K562 (cell line): Measurements from ENCODE around the gene MYO18B. TPM values are rescaled to one million over a fixed set of nuclear protein-coding genes. Genes with fewer than 3 reads are reported as not detected.

Experiments used
- ATAC-seq: fragments of 200-7000 bp; cut with Tn5 transposase; 3 replicates; pipeline ENCODE4 v1.9.1; 2020; ENCODE audit warnings: moderate library complexity
- BruUV-seq: library from RNA; stranded (reverse); fragments of 400-500 nt; replicated peaks from 2 replicates; lab custom pipeline; 2021; lab: Mats Ljungman, UMichigan
- CTCF ChIA-PET: fragments of 300-600 bp; formaldehyde crosslinking; extraction: SDS; loops from one replicate; lab custom pipeline; 2021; ENCODE audit warnings: low intra/inter-chr PET ratio; lab: Yijun Ruan, JAX
- POLR2A ChIA-PET: fragments of 300-600, 350-650 bp; sonication (Branson Sonifier 250); formaldehyde crosslinking; extraction: SDS; loops from one replicate; lab custom pipeline; 2021; ENCODE audit warnings: antibody characterized with exemption, inconsistent platforms; lab: Yijun Ruan, JAX
- DNase-seq, 4 experiments: peaks; one replicate each; pipeline versions ENCODE4 v3.0.0 to v3.0.0-alpha.2; 2011 to 2018; ENCODE audit warnings: low spot score in 3 of 4, mixed read lengths in 3 of 4; ENCODE audit errors: extremely low read depth in 1 of 4
- FAIRE-seq: peaks from 2 replicates; lab custom pipeline; 2011; peaks lifted over from hg19 to GRCh38; lab: Jason Lieb, UNC
- H2AFZ ChIP-seq: 2 replicates; pipeline ENCODE4 v1.6.0; 2011; ENCODE audit warnings: low read depth, low read length, control low read depth, inconsistent platforms
- H3K27ac ChIP-seq: fragments of 200-600 bp; 3 replicates; pipeline ENCODE4 v1.8.0; 2011; ENCODE audit warnings: low read depth, mild to moderate bottlenecking, control low read depth, inconsistent platforms, low read length, moderate library complexity, mixed read lengths; ENCODE audit errors: extremely low read depth
- H3K27me3 ChIP-seq, 2 experiments: fragments of 300-600 bp in 1 of 2; 2 replicates in 1 of 2; 3 replicates in 1 of 2; pipeline versions ENCODE4 v1.6.0 to v1.8.0; 2011; ENCODE audit warnings: inconsistent platforms in 2 of 2, low read length in 2 of 2, mild to moderate bottlenecking in 1 of 2, mixed read lengths in 1 of 2, moderate library complexity in 1 of 2; ENCODE audit not compliant: control insufficient read depth in 2 of 2, insufficient read depth in 2 of 2
- H3K36me3 ChIP-seq: fragments of 300-600 bp; 3 replicates; pipeline ENCODE4 v1.8.0; 2011; ENCODE audit warnings: mild to moderate bottlenecking, low read length, inconsistent platforms; ENCODE audit not compliant: control insufficient read depth, insufficient read depth
- H3K4me1 ChIP-seq, 2 experiments: fragments of 200-600 bp in 1 of 2; replicated peaks in 1 of 2; 2 replicates in 1 of 2; 3 replicates in 1 of 2; pipeline versions ENCODE4 v1.5.1 to v1.8.0; 2011; ENCODE audit warnings: inconsistent platforms in 2 of 2, low read length in 2 of 2, mild to moderate bottlenecking in 1 of 2, mixed read lengths in 1 of 2, moderate library complexity in 1 of 2; ENCODE audit not compliant: control insufficient read depth in 2 of 2, insufficient read depth in 2 of 2
- H3K4me2 ChIP-seq: 2 replicates; pipeline ENCODE4 v1.6.1; 2011; ENCODE audit warnings: low read length, control low read depth, inconsistent platforms, mixed read lengths; ENCODE audit not compliant: insufficient read depth
- H3K4me3 ChIP-seq: fragments of 200-600 bp; sonication (generic), shearing (Covaris generic); 2 replicates; pipeline ENCODE4 v1.5.1; 2016; ENCODE audit warnings: control low read depth, inconsistent platforms
- H3K79me2 ChIP-seq: fragments of 200-600 bp; 3 replicates; pipeline ENCODE4 v1.8.0; 2011; ENCODE audit warnings: low read length, inconsistent platforms; ENCODE audit not compliant: control insufficient read depth, insufficient read depth
- H3K9ac ChIP-seq, 2 experiments: 2 replicates each; pipeline versions ENCODE4 v1.6.0 to v1.6.1; 2011; ENCODE audit warnings: low read depth in 2 of 2, low read length in 2 of 2, control low read depth in 1 of 2, inconsistent platforms in 1 of 2, mild to moderate bottlenecking in 1 of 2, mixed read lengths in 1 of 2; ENCODE audit not compliant: insufficient read depth in 1 of 2
- H3K9me1 ChIP-seq: one replicate; pipeline ENCODE4 v1.6.0; 2011; ENCODE audit warnings: inconsistent platforms, mild to moderate bottlenecking, low read length, moderate library complexity; ENCODE audit not compliant: control insufficient read depth, insufficient read depth
- H3K9me3 ChIP-seq: replicated peaks from 2 replicates; pipeline ENCODE4 v1.5.1; 2011; ENCODE audit warnings: low read depth, low read length, inconsistent platforms; ENCODE audit not compliant: control insufficient read depth, insufficient read depth
- H4K20me1 ChIP-seq: replicated peaks from 2 replicates; pipeline ENCODE4 v1.6.1; 2011; ENCODE audit warnings: low read length, inconsistent platforms, mixed read lengths; ENCODE audit not compliant: control insufficient read depth, insufficient read depth
- CEBPZ ChIP-seq: fragments of 150-350 bp; IDR thresholded peaks from 2 replicates; pipeline ENCODE4 v1.6.1; 2014; ENCODE audit warnings: low read depth, mild to moderate bottlenecking, low read length, borderline replicate concordance
- CUX1 ChIP-seq: fragments of 200-800 bp; sonication (Bioruptor generic); IDR thresholded peaks from 2 replicates; pipeline ENCODE4 v1.6.1; 2016; ENCODE audit warnings: missing genetic modification characterization, missing compliant biosample characterization
- FOXK2 ChIP-seq, 2 experiments: fragments of 450-650 bp; IDR thresholded peaks in 1 of 2; conservative IDR thresholded peaks in 1 of 2; 2 replicates each; pipeline ENCODE4 v1.6.1; 2016; ENCODE audit warnings: low read depth in 2 of 2, mild to moderate bottlenecking in 1 of 2
- FOXM1 ChIP-seq, 2 experiments: fragments of 450-650 bp in 1 of 2; sonication (generic) in 1 of 2; formaldehyde crosslinking in 1 of 2; IDR thresholded peaks; 2 replicates each; pipeline versions ENCODE4 v1.6.1 to v1.9.0; 2017 to 2022; ENCODE audit warnings: low read depth in 2 of 2, mild to moderate bottlenecking in 2 of 2, missing genetic modification reagents in 1 of 2, moderate library complexity in 1 of 2
- GATAD2A ChIP-seq: fragments of 450-650 bp; IDR thresholded peaks from 2 replicates; pipeline ENCODE4 v1.6.1; 2017
- TEAD2 ChIP-seq: fragments of 450-650 bp; IDR thresholded peaks from 2 replicates; pipeline ENCODE4 v1.6.1; 2016; ENCODE audit warnings: missing genetic modification characterization, control low read depth, missing compliant biosample characterization
- TRIM28 ChIP-seq: fragments of 450-650 bp; IDR thresholded peaks from 2 replicates; pipeline ENCODE4 v1.6.1; 2017
- ZNF224 ChIP-seq: sonication (generic); formaldehyde crosslinking; IDR thresholded peaks from 2 replicates; pipeline ENCODE4 v1.8.0; 2022; ENCODE audit warnings: mild to moderate bottlenecking, missing genetic modification reagents
- ZNF354B ChIP-seq: fragments of 250-450 bp; sonication (Bioruptor Pico); IDR thresholded peaks from 2 replicates; pipeline ENCODE4 v1.4.0; 2020
- ZNF561 ChIP-seq: fragments of 450-650 bp; formaldehyde crosslinking; conservative IDR thresholded peaks from 2 replicates; pipeline ENCODE4 v1.4.0; 2020; ENCODE audit warnings: mild to moderate bottlenecking, moderate library complexity
- WGBS: fragments of 100-300 bp; shearing (Covaris generic); methylation state at CpG from one replicate; pipeline ENCODE4 v1.1.6; 2016; ENCODE audit warnings: low coverage, mixed read lengths; ENCODE audit not compliant: insufficient coverage; ENCODE audit errors: missing lambda C conversion rate; 5-methylcytosine and 5-hydroxymethylcytosine counted together
- in situ Hi-C: fragments of 300-500 bp; cut with MboI; formaldehyde crosslinking; loops from 4 replicates; pipeline ENCODE4 v1.15.0; 2018; ENCODE audit warnings: inconsistent platforms, mixed read lengths
- intact Hi-C: fragments of 100-400 bp; cut with micrococcal nuclease; formaldehyde crosslinking; loops from 2 replicates; pipeline ENCODE4 v1.14.2; 2022
- polyA plus RNA-seq, 8 experiments: library from polyadenylated mRNA; depleted of rRNA in 4 of 8; stranded (reverse) in 5 of 8; unstranded in 3 of 8; fragments of >200 nt; fragmentation: Nextera tagmentation in 2 of 8; fragmentation: Illumina TruSeq in 1 of 8; extraction: Ambion mirVana in 2 of 8; extraction: Trizol in 1 of 8; gene quantifications; 2 replicates each; pipeline versions ENCODE4 v1.2.1 to v1.2.3, GENCODE V29; 2011 to 2014; ENCODE audit warnings: inconsistent platforms in 1 of 8, missing spikeins in 1 of 8
- total RNA-seq, 7 experiments: library from RNA; depleted of rRNA in 6 of 7; stranded (reverse); fragments of >200 nt in 6 of 7; fragmentation: Illumina TruSeq in 2 of 7; extraction: Trizol in 2 of 7; gene quantifications; 2 replicates each; pipeline versions ENCODE4 v1.2.1 to v1.2.3, GENCODE V29; 2011 to 2021; ENCODE audit warnings: low replicate concordance in 1 of 7
- TF ChIP-seq, protein P1 (sequence below): fragments of 250-450 bp; sonication (Bioruptor Pico); IDR thresholded peaks from 2 replicates; pipeline ENCODE4 v1.8.0; 2021; ENCODE audit warnings: moderate library complexity, mild to moderate bottlenecking, inconsistent platforms

Gene MYO18B
- total and polyA plus RNA-seq, 9 of the 15 experiments (the other 6 are each of a cell fraction or from before 2014, with no cell fraction given), result 0.06 to 7.0 (median 4.3) TPM

GRCh38 chr22:25702571-25703167, 39.3 kb upstream of the MYO18B start:
- Histone ChIP-seq H3K9ac (no peak overlapping the region), H3K4me2 (no peak overlapping the region), H3K4me1 (no peaks in the 10 kb centered on the region), H4K20me1 (no peaks in the 10 kb centered on the region), H2AFZ (no peak overlapping the region), H3K9me3 (no peaks in the 10 kb centered on the region), H3K9me1 (no peaks in the 10 kb centered on the region), H3K4me3 (no peak overlapping the region), H3K27ac (no peak overlapping the region), H3K27me3 (no peaks in the 10 kb centered on the region), H3K36me3 (no peaks in the 10 kb centered on the region), H3K79me2 (no peaks in the 10 kb centered on the region)
- intact Hi-C loops (loop anchor here (1.0 to 10.0 kb wide), 3 partner anchors 71 to 468 kb away; no protein-coding TSS in a partner anchor), in situ Hi-C loops (loop anchor here (10.0 kb wide), 1 partner anchor 238 kb away; no protein-coding TSS in a partner anchor)
- DNase-seq (no peak), FAIRE-seq (no peak), ATAC-seq (no peak)
- no TSS peak for BruUV-seq
- POLR2A ChIA-PET, result interaction anchor here (0.5 kb wide), 1 partner anchor 61 kb away, joined by 3 read pairs; no protein-coding TSS in a partner anchor
- CTCF ChIA-PET, result interaction anchor here (1.1 to 3.7 kb wide), 2 partner anchors 158 to 240 kb away, joined by 6 to 17 read pairs; no protein-coding TSS in a partner anchor
- WGBS, result 71% methylated on average over 7 of the region's 7 CpGs
- TF ChIP-seq TEAD2 (tag) (no peak), CUX1 (CRISPR knock-in tag) (no peak), TRIM28 (no peak), GATAD2A (no peak), CEBPZ (no peak), ZNF561 (CRISPR knock-in tag) (no peak), ZNF354B (no peak), FOXM1 (IDR thresholded peaks at IDR 0.05; ENCODE audit: low read depth) (no peak), FOXM1 (CRISPR knock-in tag; IDR thresholded peaks at IDR 0.05; ENCODE audit: low read depth) (no peak), ZNF224 (CRISPR knock-in tag) (no peak), FOXK2 (conservative IDR thresholded peaks at IDR 0.05 in 1 of 2, IDR thresholded peaks at IDR 0.05 in 1 of 2; ENCODE audit: low read depth in 2 of 2) (no peak)
- TF ChIP-seq, protein P1, sequence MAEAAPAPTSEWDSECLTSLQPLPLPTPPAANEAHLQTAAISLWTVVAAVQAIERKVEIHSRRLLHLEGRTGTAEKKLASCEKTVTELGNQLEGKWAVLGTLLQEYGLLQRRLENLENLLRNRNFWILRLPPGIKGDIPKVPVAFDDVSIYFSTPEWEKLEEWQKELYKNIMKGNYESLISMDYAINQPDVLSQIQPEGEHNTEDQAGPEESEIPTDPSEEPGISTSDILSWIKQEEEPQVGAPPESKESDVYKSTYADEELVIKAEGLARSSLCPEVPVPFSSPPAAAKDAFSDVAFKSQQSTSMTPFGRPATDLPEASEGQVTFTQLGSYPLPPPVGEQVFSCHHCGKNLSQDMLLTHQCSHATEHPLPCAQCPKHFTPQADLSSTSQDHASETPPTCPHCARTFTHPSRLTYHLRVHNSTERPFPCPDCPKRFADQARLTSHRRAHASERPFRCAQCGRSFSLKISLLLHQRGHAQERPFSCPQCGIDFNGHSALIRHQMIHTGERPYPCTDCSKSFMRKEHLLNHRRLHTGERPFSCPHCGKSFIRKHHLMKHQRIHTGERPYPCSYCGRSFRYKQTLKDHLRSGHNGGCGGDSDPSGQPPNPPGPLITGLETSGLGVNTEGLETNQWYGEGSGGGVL (CRISPR knock-in tag), result no peak
